GM20000 (cell line): ENCODE data around the gene SNRNP35.
"Not testable (repeated sequence)": the region's sequence is repeated elsewhere in the genome, so short reads cannot be mapped to it uniquely, and the experiment has no call there.

ENCODE experiments used
- DNase-seq: peaks from one replicate; pipeline ENCODE4 v3.0.0; 2012; ENCODE audit warnings: low spot score
- TF ChIP-seq, protein P1 (sequence below): IDR thresholded peaks from 2 replicates; pipeline ENCODE4 v1.5.1; 2012; ENCODE audit warnings: mild to moderate bottlenecking, control low read depth; ENCODE audit errors: extremely low read depth, missing control alignments

The SNRNP35 gene

GRCh38 chr12:123488539-123489230 lies 30.7 kb downstream of the SNRNP35 start:
- TF ChIP-seq, protein P1, sequence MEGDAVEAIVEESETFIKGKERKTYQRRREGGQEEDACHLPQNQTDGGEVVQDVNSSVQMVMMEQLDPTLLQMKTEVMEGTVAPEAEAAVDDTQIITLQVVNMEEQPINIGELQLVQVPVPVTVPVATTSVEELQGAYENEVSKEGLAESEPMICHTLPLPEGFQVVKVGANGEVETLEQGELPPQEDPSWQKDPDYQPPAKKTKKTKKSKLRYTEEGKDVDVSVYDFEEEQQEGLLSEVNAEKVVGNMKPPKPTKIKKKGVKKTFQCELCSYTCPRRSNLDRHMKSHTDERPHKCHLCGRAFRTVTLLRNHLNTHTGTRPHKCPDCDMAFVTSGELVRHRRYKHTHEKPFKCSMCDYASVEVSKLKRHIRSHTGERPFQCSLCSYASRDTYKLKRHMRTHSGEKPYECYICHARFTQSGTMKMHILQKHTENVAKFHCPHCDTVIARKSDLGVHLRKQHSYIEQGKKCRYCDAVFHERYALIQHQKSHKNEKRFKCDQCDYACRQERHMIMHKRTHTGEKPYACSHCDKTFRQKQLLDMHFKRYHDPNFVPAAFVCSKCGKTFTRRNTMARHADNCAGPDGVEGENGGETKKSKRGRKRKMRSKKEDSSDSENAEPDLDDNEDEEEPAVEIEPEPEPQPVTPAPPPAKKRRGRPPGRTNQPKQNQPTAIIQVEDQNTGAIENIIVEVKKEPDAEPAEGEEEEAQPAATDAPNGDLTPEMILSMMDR: no peak
- no peak for DNase-seq

GRCh38 chr12:123489580-123489979 lies 31.6 kb downstream of the SNRNP35 start:
- no peak for DNase-seq

DNA sequence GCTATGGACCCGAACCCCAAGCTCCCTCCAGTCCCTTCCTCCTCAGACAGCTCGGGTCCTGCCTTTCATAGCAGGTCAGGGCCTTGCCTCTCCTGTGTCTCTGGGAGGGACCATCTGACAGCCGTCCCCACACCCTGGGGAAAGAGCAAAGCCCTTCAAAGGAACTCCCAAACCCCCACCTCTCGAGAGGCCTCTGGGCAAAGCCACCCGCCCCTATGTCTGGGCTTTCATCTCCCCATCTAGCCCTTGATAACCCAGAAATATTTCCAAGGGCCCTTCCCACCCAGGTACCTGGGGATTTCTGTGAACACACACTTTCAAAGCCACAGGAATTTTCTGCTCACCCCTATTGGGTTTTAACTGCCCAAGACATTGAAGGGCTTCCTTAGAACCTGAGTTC lies 32.1 kb downstream of the SNRNP35 start:
- TF ChIP-seq, protein P1: no peak
- no peak for DNase-seq

More at GRCh38 chr12:123489580-123489979, 31.6 kb downstream of the SNRNP35 start:
- TF ChIP-seq, protein P1: no peak

- TF ChIP-seq, protein P1: no peak
- no peak for DNase-seq
These were observed 33.1 kb downstream of the SNRNP35 start for GRCh38 chr12:123491056-123491455.

GRCh38 chr12:123491481-123491880 lies 33.5 kb downstream of the SNRNP35 start:
- DNase-seq: no peak
- TF ChIP-seq, protein P1: no peak

DNA sequence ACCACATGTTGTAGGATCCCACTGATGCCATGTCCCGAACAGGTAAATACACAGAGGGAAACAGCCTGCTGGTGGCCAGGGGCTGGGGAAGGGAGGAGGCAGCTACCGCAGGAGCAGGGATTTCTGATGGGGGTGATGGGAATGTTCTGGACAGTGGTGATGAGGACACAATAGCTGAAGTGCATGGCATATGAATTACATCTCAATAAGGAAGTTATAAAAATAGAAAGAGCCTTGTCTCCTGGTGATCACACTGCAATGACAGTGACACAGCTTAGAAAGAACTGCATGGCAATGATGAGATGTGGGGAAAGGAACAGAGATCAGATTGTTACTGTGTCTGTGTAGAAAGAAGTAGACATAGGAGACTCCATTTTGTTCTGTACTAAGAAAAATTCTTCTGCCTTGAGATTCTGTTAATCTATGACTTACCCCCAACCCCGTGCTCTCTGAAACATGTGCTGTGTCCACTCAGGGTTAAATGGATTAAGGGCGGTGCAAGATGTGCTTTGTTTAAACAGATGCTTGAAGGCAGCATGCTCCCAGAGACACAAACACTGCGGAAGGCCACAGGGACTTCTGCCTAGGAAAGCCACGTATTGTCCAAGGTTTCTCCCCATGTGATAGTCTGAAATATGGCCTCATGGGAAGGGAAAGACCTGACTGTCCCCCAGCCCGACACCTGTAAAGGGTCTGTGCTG lies 34.5 kb downstream of the SNRNP35 start:
- DNase-seq: not testable (repeated sequence)

- DNase-seq: no peak
- TF ChIP-seq, protein P1: no peak
These were observed 36.3 kb downstream of the SNRNP35 start for GRCh38 chr12:123494124-123494851.
